GM23338 (cell line): Measurements from ENCODE around the gene CCDC38. TPM values are rescaled to one million over a fixed set of nuclear protein-coding genes. Genes with fewer than 3 reads are reported as not detected.

Source experiments
- ATAC-seq: fragments of 200-7000 bp; cut with Tn5 transposase; 3 replicates; pipeline ENCODE4 v1.9.1; 2020
- DNase-seq: peaks from one replicate; pipeline ENCODE4 v3.0.0-alpha.2; 2015; ENCODE audit warnings: low spot score
- H2AFZ ChIP-seq: fragments of 200-600 bp; sonication (generic); 2 replicates; pipeline ENCODE4 v1.8.0; 2016; ENCODE audit warnings: antibody characterized with exemption, mild to moderate bottlenecking, moderate library complexity
- H3F3A ChIP-seq: fragments of 200-600 bp; sonication (generic); replicated peaks from 2 replicates; pipeline ENCODE4 v1.8.0; 2017; ENCODE audit warnings: antibody characterized with exemption, mixed run types, low read depth
- H3K27ac ChIP-seq: fragments of 200-600 bp; sonication (generic); 2 replicates; pipeline ENCODE4 v1.6.1; 2016; ENCODE audit warnings: low read depth
- H3K27me3 ChIP-seq: fragments of 200-600 bp; sonication (generic); 2 replicates; pipeline ENCODE4 v1.8.0; 2016; ENCODE audit warnings: mild to moderate bottlenecking, mixed run types, moderate library complexity; ENCODE audit not compliant: insufficient read depth
- H3K36me3 ChIP-seq: fragments of 200-600 bp; sonication (generic); 2 replicates; pipeline ENCODE4 v1.8.0; 2016; ENCODE audit warnings: mild to moderate bottlenecking; ENCODE audit not compliant: insufficient read depth
- H3K4me1 ChIP-seq: fragments of 200-600 bp; sonication (generic); 2 replicates; pipeline ENCODE4 v1.8.0; 2016; ENCODE audit warnings: mild to moderate bottlenecking, moderate library complexity; ENCODE audit not compliant: insufficient read depth
- H3K4me2 ChIP-seq: fragments of 200-600 bp; sonication (generic); 2 replicates; pipeline ENCODE4 v1.7.1; 2017; ENCODE audit warnings: mixed run types
- H3K4me3 ChIP-seq: fragments of 200-600 bp; sonication (generic); 2 replicates; pipeline ENCODE4 v1.6.1; 2016; ENCODE audit warnings: mixed run types
- H3K79me2 ChIP-seq: fragments of 200-600 bp; sonication (generic); replicated peaks from 2 replicates; pipeline ENCODE4 v1.8.0; 2017; ENCODE audit warnings: mild to moderate bottlenecking; ENCODE audit not compliant: insufficient read depth
- H3K9me2 ChIP-seq: fragments of 200-600 bp; sonication (generic); 2 replicates; pipeline ENCODE4 v1.8.0; 2017; ENCODE audit not compliant: insufficient read depth
- H4K20me1 ChIP-seq: fragments of 200-600 bp; sonication (generic); replicated peaks from 2 replicates; pipeline ENCODE4 v1.8.0; 2017; ENCODE audit warnings: mild to moderate bottlenecking; ENCODE audit not compliant: insufficient read depth
- H3K27ac Mint-ChIP-seq: 2 replicates; pipeline ENCODE4 v1.8.0; 2020; ENCODE audit warnings: inconsistent platforms, mild to moderate bottlenecking, moderate library complexity, mixed read lengths
- H3K27me3 Mint-ChIP-seq: 3 replicates; pipeline ENCODE4 v1.8.0; 2022; ENCODE audit warnings: low read depth, mild to moderate bottlenecking, moderate library complexity, mixed read lengths, inconsistent platforms; ENCODE audit not compliant: insufficient read depth, poor library complexity
- H3K36me3 Mint-ChIP-seq: 3 replicates; pipeline ENCODE4 v1.8.0; 2021; ENCODE audit warnings: low read depth, mild to moderate bottlenecking, inconsistent platforms, moderate library complexity, mixed read lengths
- H3K4me1 Mint-ChIP-seq: 3 replicates; pipeline ENCODE4 v1.8.0; 2020; ENCODE audit warnings: mild to moderate bottlenecking, inconsistent platforms, mixed read lengths
- H3K4me3 Mint-ChIP-seq: 3 replicates; pipeline ENCODE4 v1.8.0; 2021; ENCODE audit warnings: moderate library complexity, mild to moderate bottlenecking, inconsistent platforms, mixed read lengths
- H3K9me3 Mint-ChIP-seq: 3 replicates; pipeline ENCODE4 v1.8.0; 2020; ENCODE audit warnings: moderate library complexity, mild to moderate bottlenecking, inconsistent platforms, mixed read lengths
- CREB1 ChIP-seq: fragments of 250-450 bp; sonication (Bioruptor Pico); IDR thresholded peaks from 2 replicates; pipeline ENCODE4 v1.5.0; 2020; ENCODE audit warnings: low read depth, mild to moderate bottlenecking, moderate library complexity
- EZH2 ChIP-seq: fragments of 200-600 bp; sonication (generic); IDR thresholded peaks from one replicate; pipeline ENCODE4 v1.8.0; 2017; ENCODE audit warnings: antibody characterized with exemption, mild to moderate bottlenecking, low read depth; ENCODE audit not compliant: unreplicated experiment
- EZH2phosphoT487 ChIP-seq: fragments of 200-600 bp; sonication (generic); IDR thresholded peaks from one replicate; pipeline ENCODE4 v1.8.1; 2018; ENCODE audit warnings: antibody characterized with exemption; ENCODE audit not compliant: unreplicated experiment
- NANOG ChIP-seq: IDR thresholded peaks from 2 replicates; pipeline ENCODE4 v1.6.1; 2016; ENCODE audit warnings: antibody characterized with exemption, borderline replicate concordance
- POLR2AphosphoS5 ChIP-seq: IDR thresholded peaks from 2 replicates; pipeline ENCODE4 v1.6.1; 2016; ENCODE audit warnings: antibody characterized with exemption, low read depth
- STAT1 ChIP-seq: IDR thresholded peaks from one replicate; pipeline ENCODE4 v1.6.1; 2016; ENCODE audit warnings: antibody characterized with exemption; ENCODE audit not compliant: unreplicated experiment
- ZNF114 ChIP-seq: fragments of 250-450 bp; sonication (Bioruptor Pico); IDR thresholded peaks from 2 replicates; pipeline ENCODE4 v1.5.0; 2020; ENCODE audit warnings: mild to moderate bottlenecking, moderate library complexity
- ZNF331 ChIP-seq: fragments of 250-450 bp; sonication (Bioruptor Pico); IDR thresholded peaks from 2 replicates; pipeline ENCODE4 v1.5.0; 2020; ENCODE audit warnings: low read depth, mild to moderate bottlenecking, moderate library complexity
- polyA plus RNA-seq: library from polyadenylated mRNA; unstranded; fragments of >200 nt; fragmentation: Nextera tagmentation; extraction: Ambion mirVana; gene quantifications from 2 replicates; pipeline ENCODE4 v1.2.1, GENCODE V29; 2016
- total RNA-seq: library from RNA; depleted of rRNA; stranded (reverse); fragments of >200 nt; shearing (Covaris generic); gene quantifications from 2 replicates; pipeline ENCODE4 v1.2.3, GENCODE V29; 2014
- TF ChIP-seq, protein P1 (sequence below): fragments of 250-450 bp; sonication (Bioruptor Pico); IDR thresholded peaks from 2 replicates; pipeline ENCODE4 v1.5.0; 2020; ENCODE audit warnings: mild to moderate bottlenecking, moderate library complexity
- TF ChIP-seq, protein P2 (sequence below): IDR thresholded peaks from 2 replicates; pipeline ENCODE4 v1.6.1; 2016; ENCODE audit warnings: antibody characterized with exemption
- TF ChIP-seq, protein P3 (sequence below): IDR thresholded peaks from one replicate; pipeline ENCODE4 v1.6.1; 2018; ENCODE audit warnings: antibody characterized with exemption; ENCODE audit not compliant: unreplicated experiment

Gene CCDC38
- total and polyA plus RNA-seq, 2 experiments from 2014 or later: not detected

DNA sequence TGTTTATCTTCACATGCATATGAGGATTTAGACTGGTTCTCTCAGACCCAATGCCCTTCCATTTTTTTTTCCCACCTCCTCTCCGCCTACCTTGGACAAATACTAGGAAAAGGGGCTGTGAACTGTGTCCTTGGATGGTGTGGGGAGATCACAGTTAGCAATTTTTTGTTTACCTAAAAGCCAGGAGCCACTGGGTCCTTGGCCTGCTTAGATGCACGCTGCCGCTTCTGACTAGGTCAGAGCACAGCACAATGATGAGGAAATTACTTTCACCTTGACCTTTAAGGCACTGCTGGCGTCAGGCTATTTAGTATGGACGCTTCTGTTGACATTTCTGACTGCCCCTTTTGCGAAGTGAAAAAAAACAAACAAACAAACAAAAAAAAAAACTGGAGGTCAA is 1.9 kb downstream of the CCDC38 start:
- H3K4me3 ChIP-seq: no peak overlapping the region
- H3K36me3 ChIP-seq: no peaks in the 10 kb centered on the region
- peaks cover 16% of the 10 kb centered on the region for H3K27me3 Mint-ChIP-seq
- H3K27ac Mint-ChIP-seq: no peak overlapping the region
- H3K4me1 ChIP-seq: peaks cover 4% of the 10 kb centered on the region; the same call in 1 of the 2 replicates
- DNase-seq (no peak), ATAC-seq (no peak)
- H3K4me1 Mint-ChIP-seq: peaks cover 4% of the 10 kb centered on the region; the same call in 2 of the 3 replicates
- H3K4me2 ChIP-seq: no peak overlapping the region
- no peaks in the 10 kb centered on the region for H4K20me1 ChIP-seq
- H3K79me2 ChIP-seq: no peaks in the 10 kb centered on the region
- peaks cover 22% of the 10 kb centered on the region for H3K27me3 ChIP-seq
- no peak overlapping the region for H3K4me3 Mint-ChIP-seq
- H3K9me3 Mint-ChIP-seq: no peaks in the 10 kb centered on the region
- no peak for TF ChIP-seq EZH2phosphoT487
- TF ChIP-seq STAT1: no peak
- TF ChIP-seq CREB1: no peak
- TF ChIP-seq, protein P1, sequence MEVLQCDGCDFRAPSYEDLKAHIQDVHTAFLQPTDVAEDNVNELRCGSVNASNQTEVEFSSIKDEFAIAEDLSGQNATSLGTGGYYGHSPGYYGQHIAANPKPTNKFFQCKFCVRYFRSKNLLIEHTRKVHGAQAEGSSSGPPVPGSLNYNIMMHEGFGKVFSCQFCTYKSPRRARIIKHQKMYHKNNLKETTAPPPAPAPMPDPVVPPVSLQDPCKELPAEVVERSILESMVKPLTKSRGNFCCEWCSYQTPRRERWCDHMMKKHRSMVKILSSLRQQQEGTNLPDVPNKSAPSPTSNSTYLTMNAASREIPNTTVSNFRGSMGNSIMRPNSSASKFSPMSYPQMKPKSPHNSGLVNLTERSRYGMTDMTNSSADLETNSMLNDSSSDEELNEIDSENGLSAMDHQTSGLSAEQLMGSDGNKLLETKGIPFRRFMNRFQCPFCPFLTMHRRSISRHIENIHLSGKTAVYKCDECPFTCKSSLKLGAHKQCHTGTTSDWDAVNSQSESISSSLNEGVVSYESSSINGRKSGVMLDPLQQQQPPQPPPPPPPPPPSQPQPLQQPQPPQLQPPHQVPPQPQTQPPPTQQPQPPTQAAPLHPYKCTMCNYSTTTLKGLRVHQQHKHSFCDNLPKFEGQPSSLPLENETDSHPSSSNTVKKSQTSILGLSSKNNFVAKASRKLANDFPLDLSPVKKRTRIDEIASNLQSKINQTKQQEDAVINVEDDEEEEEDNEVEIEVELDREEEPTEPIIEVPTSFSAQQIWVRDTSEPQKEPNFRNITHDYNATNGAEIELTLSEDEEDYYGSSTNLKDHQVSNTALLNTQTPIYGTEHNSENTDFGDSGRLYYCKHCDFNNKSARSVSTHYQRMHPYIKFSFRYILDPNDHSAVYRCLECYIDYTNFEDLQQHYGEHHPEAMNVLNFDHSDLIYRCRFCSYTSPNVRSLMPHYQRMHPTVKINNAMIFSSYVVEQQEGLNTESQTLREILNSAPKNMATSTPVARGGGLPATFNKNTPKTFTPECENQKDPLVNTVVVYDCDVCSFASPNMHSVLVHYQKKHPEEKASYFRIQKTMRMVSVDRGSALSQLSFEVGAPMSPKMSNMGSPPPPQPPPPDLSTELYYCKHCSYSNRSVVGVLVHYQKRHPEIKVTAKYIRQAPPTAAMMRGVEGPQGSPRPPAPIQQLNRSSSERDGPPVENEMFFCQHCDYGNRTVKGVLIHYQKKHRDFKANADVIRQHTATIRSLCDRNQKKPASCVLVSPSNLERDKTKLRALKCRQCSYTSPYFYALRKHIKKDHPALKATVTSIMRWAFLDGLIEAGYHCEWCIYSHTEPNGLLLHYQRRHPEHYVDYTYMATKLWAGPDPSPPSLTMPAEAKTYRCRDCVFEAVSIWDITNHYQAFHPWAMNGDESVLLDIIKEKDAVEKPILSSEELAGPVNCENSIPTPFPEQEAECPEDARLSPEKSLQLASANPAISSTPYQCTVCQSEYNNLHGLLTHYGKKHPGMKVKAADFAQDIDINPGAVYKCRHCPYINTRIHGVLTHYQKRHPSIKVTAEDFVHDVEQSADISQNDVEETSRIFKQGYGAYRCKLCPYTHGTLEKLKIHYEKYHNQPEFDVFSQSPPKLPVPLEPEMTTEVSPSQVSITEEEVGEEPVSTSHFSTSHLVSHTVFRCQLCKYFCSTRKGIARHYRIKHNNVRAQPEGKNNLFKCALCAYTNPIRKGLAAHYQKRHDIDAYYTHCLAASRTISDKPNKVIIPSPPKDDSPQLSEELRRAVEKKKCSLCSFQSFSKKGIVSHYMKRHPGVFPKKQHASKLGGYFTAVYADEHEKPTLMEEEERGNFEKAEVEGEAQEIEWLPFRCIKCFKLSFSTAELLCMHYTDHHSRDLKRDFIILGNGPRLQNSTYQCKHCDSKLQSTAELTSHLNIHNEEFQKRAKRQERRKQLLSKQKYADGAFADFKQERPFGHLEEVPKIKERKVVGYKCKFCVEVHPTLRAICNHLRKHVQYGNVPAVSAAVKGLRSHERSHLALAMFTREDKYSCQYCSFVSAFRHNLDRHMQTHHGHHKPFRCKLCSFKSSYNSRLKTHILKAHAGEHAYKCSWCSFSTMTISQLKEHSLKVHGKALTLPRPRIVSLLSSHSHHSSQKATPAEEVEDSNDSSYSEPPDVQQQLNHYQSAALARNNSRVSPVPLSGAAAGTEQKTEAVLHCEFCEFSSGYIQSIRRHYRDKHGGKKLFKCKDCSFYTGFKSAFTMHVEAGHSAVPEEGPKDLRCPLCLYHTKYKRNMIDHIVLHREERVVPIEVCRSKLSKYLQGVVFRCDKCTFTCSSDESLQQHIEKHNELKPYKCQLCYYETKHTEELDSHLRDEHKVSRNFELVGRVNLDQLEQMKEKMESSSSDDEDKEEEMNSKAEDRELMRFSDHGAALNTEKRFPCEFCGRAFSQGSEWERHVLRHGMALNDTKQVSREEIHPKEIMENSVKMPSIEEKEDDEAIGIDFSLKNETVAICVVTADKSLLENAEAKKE (CRISPR knock-in tag): no peak
- TF ChIP-seq EZH2: no peak
- TF ChIP-seq, protein P2, sequence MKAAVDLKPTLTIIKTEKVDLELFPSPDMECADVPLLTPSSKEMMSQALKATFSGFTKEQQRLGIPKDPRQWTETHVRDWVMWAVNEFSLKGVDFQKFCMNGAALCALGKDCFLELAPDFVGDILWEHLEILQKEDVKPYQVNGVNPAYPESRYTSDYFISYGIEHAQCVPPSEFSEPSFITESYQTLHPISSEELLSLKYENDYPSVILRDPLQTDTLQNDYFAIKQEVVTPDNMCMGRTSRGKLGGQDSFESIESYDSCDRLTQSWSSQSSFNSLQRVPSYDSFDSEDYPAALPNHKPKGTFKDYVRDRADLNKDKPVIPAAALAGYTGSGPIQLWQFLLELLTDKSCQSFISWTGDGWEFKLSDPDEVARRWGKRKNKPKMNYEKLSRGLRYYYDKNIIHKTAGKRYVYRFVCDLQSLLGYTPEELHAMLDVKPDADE: no peak
- no peak for TF ChIP-seq ZNF114 (CRISPR knock-in tag)
- no peak for TF ChIP-seq NANOG
- no peak for TF ChIP-seq POLR2AphosphoS5
- TF ChIP-seq, protein P3, sequence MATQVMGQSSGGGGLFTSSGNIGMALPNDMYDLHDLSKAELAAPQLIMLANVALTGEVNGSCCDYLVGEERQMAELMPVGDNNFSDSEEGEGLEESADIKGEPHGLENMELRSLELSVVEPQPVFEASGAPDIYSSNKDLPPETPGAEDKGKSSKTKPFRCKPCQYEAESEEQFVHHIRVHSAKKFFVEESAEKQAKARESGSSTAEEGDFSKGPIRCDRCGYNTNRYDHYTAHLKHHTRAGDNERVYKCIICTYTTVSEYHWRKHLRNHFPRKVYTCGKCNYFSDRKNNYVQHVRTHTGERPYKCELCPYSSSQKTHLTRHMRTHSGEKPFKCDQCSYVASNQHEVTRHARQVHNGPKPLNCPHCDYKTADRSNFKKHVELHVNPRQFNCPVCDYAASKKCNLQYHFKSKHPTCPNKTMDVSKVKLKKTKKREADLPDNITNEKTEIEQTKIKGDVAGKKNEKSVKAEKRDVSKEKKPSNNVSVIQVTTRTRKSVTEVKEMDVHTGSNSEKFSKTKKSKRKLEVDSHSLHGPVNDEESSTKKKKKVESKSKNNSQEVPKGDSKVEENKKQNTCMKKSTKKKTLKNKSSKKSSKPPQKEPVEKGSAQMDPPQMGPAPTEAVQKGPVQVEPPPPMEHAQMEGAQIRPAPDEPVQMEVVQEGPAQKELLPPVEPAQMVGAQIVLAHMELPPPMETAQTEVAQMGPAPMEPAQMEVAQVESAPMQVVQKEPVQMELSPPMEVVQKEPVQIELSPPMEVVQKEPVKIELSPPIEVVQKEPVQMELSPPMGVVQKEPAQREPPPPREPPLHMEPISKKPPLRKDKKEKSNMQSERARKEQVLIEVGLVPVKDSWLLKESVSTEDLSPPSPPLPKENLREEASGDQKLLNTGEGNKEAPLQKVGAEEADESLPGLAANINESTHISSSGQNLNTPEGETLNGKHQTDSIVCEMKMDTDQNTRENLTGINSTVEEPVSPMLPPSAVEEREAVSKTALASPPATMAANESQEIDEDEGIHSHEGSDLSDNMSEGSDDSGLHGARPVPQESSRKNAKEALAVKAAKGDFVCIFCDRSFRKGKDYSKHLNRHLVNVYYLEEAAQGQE: no peak
- no peak for TF ChIP-seq ZNF331
- no peak overlapping the region; the same call in 1 of the 2 replicates for H2AFZ ChIP-seq
- no peak overlapping the region for H3K27ac ChIP-seq
- H3K9me2 ChIP-seq: no peaks in the 10 kb centered on the region
- no peaks in the 10 kb centered on the region for H3K36me3 Mint-ChIP-seq
- no peaks in the 10 kb centered on the region for H3F3A ChIP-seq
